Thyroid gland (tissue), 4 donors: ENCODE data around the gene HRAS. TPM values are rescaled to one million over a fixed set of nuclear protein-coding genes. Genes with fewer than 3 reads are reported as not detected.

Experiments
- DNase-seq, 2 donors: peaks; one replicate each; pipeline ENCODE4 v3.0.0-alpha.2; 2019
- H3K27ac ChIP-seq, 3 donors: fragments of 200-600 bp; sonication (generic); 1 replicate in 2 of 3; 2 replicates in 1 of 3; pipeline ENCODE4 v1.5.1; 2016 to 2019; ENCODE audit warnings: mild to moderate bottlenecking in 1 of 3, moderate library complexity in 1 of 3
- H3K27me3 ChIP-seq: fragments of 200-600 bp; sonication (generic); one replicate; pipeline ENCODE4 v1.5.1; 2019
- H3K36me3 ChIP-seq, 2 donors: fragments of 200-600 bp; sonication (generic); one replicate each; pipeline ENCODE4 v1.5.1; 2016 to 2019
- H3K4me1 ChIP-seq, 2 donors: fragments of 200-600 bp; sonication (generic); one replicate each; pipeline ENCODE4 v1.5.1; 2017 to 2019
- H3K4me3 ChIP-seq, 3 donors: fragments of 200-600 bp; sonication (generic); replicated peaks in 1 of 3; 1 replicate in 2 of 3; 2 replicates in 1 of 3; pipeline ENCODE4 v1.5.1; 2016; ENCODE audit warnings: mild to moderate bottlenecking in 1 of 3
- H3K9me3 ChIP-seq: fragments of 200-600 bp; sonication (generic); one replicate; pipeline ENCODE4 v1.5.1; 2017
- POLR2A ChIP-seq, 2 donors: fragments of 450-650 bp; IDR thresholded peaks; one replicate each; pipeline ENCODE4 v1.6.1; 2017; ENCODE audit warnings: antibody characterized with exemption in 2 of 2, mild to moderate bottlenecking in 2 of 2, moderate library complexity in 1 of 2
- WGBS, 2 donors: methylation state at CpG; one replicate each; pipeline ENCODE4 v1.1.5; 2017; 5-methylcytosine and 5-hydroxymethylcytosine counted together
- intact Hi-C: fragments of 100-400 bp; cut with DNase I; formaldehyde crosslinking; loops from one replicate; pipeline ENCODE4 v1.15.1; 2023
- total RNA-seq, 4 donors: library from RNA; depleted of rRNA; stranded (reverse); fragments of >200 nt; gene quantifications; one replicate each; pipeline ENCODE4 v1.2.3, GENCODE V29; 2016
- TF ChIP-seq, protein P1 (sequence below), 6 experiments: fragments of 200-600 bp in 3 of 6; fragments of 450-650 bp in 3 of 6; sonication (generic) in 3 of 6; IDR thresholded peaks; one replicate each; pipeline ENCODE4 v1.5.1; 2016 to 2019; ENCODE audit warnings: antibody characterized with exemption in 6 of 6, mild to moderate bottlenecking in 2 of 6, inconsistent platforms in 1 of 6, moderate library complexity in 1 of 6

Gene HRAS
- total RNA-seq, 4 donors from 2014 or later = 16.9 to 41.3 (median 29.9) TPM

DNA sequence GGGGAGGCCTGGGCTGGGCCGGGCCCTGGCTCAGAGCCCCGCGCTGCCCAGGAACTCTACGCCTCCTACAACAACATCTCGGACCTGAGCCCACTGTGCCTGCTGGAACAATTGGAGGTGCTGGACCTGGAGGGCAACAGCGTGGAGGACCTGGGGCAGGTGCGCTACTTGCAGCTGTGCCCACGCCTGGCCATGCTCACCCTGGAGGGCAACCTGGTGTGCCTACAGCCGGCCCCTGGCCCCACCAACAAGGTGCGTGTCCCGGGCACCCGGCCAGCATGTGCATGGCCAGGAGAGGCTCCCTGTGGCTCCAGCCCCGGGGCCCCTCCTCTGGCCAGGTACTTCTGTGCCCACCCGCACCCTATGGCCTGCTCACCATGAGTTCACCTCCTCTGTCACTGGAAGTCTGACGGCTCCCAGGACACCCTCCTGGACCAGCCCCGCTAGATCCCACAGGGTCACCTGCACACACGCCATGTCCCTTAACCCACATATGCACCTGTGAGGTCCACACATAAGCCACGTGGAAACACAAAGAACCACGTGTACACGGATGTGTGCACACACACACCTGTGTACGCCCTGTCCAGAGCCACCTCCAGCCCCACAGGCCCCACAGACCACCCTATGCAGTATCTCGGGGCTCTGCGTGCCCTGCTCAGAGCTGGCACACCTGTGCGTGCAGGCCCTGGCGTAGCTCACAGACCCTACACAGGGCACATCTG is 14.8 kb upstream of the HRAS start:
- Histone ChIP-seq H3K9me3 (no peaks in the 10 kb centered on the region), H3K4me1 (peaks cover 7 to 11% of the 10 kb centered on the region in 2 donors), H3K4me3 (no peak overlapping the region), H3K36me3 (no peaks in the 10 kb centered on the region), H3K27ac (no peak overlapping the region), H3K27me3 (no peaks in the 10 kb centered on the region)
- intact Hi-C loops = loop anchor here (5.0 kb wide), 1 partner anchor 177 kb away; no protein-coding TSS in a partner anchor
- WGBS, 2 donors = 94 to 96% methylated on average over 15 of the region's 25 CpGs
- TF ChIP-seq, protein P1, sequence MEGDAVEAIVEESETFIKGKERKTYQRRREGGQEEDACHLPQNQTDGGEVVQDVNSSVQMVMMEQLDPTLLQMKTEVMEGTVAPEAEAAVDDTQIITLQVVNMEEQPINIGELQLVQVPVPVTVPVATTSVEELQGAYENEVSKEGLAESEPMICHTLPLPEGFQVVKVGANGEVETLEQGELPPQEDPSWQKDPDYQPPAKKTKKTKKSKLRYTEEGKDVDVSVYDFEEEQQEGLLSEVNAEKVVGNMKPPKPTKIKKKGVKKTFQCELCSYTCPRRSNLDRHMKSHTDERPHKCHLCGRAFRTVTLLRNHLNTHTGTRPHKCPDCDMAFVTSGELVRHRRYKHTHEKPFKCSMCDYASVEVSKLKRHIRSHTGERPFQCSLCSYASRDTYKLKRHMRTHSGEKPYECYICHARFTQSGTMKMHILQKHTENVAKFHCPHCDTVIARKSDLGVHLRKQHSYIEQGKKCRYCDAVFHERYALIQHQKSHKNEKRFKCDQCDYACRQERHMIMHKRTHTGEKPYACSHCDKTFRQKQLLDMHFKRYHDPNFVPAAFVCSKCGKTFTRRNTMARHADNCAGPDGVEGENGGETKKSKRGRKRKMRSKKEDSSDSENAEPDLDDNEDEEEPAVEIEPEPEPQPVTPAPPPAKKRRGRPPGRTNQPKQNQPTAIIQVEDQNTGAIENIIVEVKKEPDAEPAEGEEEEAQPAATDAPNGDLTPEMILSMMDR (IDR thresholded peaks at IDR 0.05) = no peak
- no peak for TF ChIP-seq POLR2A (IDR thresholded peaks at IDR 0.05)
- DNase-seq = no peak

DNA sequence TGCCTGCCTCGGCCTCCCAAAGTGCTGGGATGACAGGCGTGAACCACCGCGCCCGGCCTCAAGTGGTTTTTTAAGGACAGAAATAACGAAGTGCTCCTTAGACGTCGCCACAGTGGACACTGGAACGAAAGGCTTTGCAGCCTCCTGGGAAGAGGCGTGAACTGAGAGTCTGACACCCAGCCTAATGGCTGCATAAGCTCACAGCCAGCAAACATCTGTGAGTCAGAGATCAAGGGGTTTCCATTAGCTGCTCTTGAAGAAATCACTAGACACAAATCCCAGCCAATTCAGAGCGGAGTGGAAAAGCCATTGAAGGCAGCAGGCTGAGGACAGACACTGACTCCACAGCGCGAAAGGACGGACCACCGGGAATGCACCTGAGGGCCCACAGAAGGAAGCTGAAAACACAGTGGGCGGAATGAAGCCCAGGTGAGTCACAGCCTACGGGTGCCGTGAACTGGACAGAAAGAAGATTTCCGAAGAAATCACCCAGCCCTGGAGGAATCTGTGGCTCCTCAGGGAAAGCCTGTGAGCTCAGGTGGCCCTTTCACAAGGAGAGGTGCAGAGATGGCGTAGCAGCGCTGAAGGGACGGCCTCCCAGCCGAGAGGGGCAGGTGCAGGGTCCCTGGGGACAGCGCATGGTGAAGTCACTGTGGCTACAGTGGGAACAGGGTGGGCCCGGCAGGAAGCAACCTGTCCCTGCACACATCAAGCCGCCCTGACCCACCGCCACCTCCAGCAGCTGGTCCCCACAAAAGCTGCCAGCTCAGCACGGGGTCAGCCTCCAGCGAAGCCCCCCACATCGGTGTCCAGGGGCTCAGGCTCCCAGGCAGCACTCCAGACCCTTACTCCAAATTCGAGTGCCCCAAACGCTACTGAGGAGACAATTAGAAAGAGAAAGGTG is 13.6 kb upstream of the HRAS start:
- Histone ChIP-seq H3K27me3 (no peaks in the 10 kb centered on the region), H3K9me3 (no peaks in the 10 kb centered on the region), H3K4me3 (no peak overlapping the region), H3K36me3 (no peaks in the 10 kb centered on the region), H3K27ac (no peak overlapping the region), H3K4me1 (peaks cover 0 to 1% of the 10 kb centered on the region in 2 donors)
- DNase-seq = no peak
- 84 to 86% methylated on average over 30 to 32 of the region's 32 CpGs for WGBS, 2 donors
- TF ChIP-seq, protein P1 (IDR thresholded peaks at IDR 0.05) = no peak
- no peak for TF ChIP-seq POLR2A (IDR thresholded peaks at IDR 0.05)
- intact Hi-C loops = no loop called here

DNA sequence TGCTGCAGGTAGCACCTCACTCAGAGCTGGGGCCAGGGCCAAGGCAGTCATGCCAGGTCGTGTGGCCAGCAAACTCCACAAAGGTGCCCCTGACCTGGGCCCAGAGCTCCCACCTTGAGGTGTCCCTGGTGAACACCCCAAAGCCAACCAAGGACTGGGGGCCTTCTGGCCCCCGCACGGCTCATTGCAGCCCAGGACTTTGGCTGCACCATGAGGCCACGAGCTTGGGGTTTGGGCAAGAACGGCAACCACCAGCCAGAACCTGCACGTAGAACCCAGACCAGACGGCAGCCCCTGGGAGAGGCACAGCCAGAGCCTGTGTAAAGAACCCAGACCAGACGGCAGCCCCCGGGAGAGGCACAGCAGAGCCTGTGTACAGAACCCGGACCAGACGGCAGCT is 9.8 kb upstream of the HRAS start:
- H3K4me3 ChIP-seq = no peak overlapping the region
- intact Hi-C loops = no loop called here
- no peaks in the 10 kb centered on the region for H3K36me3 ChIP-seq
- TF ChIP-seq POLR2A (IDR thresholded peaks at IDR 0.05) = no peak
- TF ChIP-seq, protein P1 (IDR thresholded peaks at IDR 0.05) = no peak
- DNase-seq = no peak
- H3K27me3 ChIP-seq = no peaks in the 10 kb centered on the region
- H3K27ac ChIP-seq = no peak overlapping the region
- 92 to 97% methylated on average over 6 to 7 of the region's 11 CpGs for WGBS, 2 donors
- no peaks in the 10 kb centered on the region for H3K9me3 ChIP-seq
- no peaks in the 10 kb centered on the region for H3K4me1 ChIP-seq

DNA sequence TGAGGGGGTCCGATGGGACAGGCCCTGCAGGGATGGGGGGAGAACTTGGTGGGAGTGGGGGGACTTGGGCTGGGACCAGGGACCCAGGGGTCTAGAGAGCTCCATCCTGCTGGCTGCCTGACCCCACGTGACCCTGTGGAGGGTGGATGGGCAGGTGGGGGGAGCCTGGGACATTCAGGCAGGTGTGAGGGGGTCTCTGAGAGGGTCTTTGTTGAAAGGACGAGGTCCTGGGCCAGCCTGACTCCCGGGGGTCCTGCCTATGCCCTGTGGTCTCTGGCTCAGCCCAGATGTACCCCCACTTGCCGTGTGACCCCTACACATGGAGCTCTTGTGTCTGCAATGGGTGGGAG is 9.4 kb upstream of the HRAS start:
- no peak overlapping the region for H3K4me3 ChIP-seq
- intact Hi-C loops = no loop called here
- no peaks in the 10 kb centered on the region for H3K4me1 ChIP-seq
- no peaks in the 10 kb centered on the region for H3K9me3 ChIP-seq
- H3K27ac ChIP-seq = no peak overlapping the region
- TF ChIP-seq, protein P1 (IDR thresholded peaks at IDR 0.05) = no peak
- TF ChIP-seq POLR2A (IDR thresholded peaks at IDR 0.05) = no peak
- H3K27me3 ChIP-seq = no peaks in the 10 kb centered on the region
- no peak for DNase-seq
- WGBS, 2 donors = 80 to 90% methylated on average over 1 to 4 of the region's 5 CpGs
- H3K36me3 ChIP-seq = no peaks in the 10 kb centered on the region

DNA sequence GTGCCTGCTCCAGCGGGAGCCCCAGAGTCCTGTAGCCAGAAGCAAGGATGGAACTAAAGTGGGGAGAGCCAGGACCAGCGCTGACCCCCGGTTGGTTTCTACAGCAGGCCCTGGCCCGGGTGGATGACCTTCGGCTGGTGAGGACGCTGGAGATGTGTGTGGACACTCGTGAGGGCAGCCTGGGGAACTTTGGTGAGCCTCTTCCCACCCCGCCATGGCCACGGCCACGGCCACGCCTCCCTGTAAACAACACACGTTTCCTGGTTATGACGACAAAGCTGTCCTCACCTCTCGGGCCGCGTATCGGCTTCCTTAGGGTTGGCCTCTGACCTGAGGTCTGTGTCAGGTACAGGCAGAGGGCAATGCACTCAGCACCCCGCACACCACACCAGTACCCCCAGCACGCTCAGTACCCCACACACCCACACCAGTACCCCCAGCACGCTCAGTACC is 6.1 kb upstream of the HRAS start:
- intact Hi-C loops = no loop called here
- Histone ChIP-seq H3K4me3 (no peak overlapping the region), H3K27me3 (no peaks in the 10 kb centered on the region), H3K36me3 (no peaks in the 10 kb centered on the region), H3K9me3 (no peaks in the 10 kb centered on the region), H3K27ac (no peak overlapping the region), H3K4me1 (peaks cover 7 to 15% of the 10 kb centered on the region in 2 donors)
- TF ChIP-seq, protein P1 (IDR thresholded peaks at IDR 0.05) = no peak
- WGBS, 2 donors = 95 to 96% methylated on average over 16 to 19 of the region's 20 CpGs
- no peak for DNase-seq
